WTC11 (cell line): ENCODE results near the gene ANGPTL4.

Experiments used
- CREB1 ChIP-seq: sonication (generic); formaldehyde crosslinking; IDR thresholded peaks from 2 replicates; pipeline ENCODE4 v1.8.0; 2023; ENCODE audit warnings: mild to moderate bottlenecking, missing genetic modification reagents
- CTCF ChIP-seq: fragments of 200-600 bp; IDR thresholded peaks from 2 replicates; pipeline ENCODE4 v1.8.0; 2022; ENCODE audit warnings: antibody characterized with exemption
- GABPB1 ChIP-seq: sonication (generic); formaldehyde crosslinking; IDR thresholded peaks from 2 replicates; pipeline ENCODE4 v1.8.1; 2023; ENCODE audit warnings: mild to moderate bottlenecking, missing genetic modification reagents
- TP53 ChIP-seq: sonication (generic); formaldehyde crosslinking; IDR thresholded peaks from 2 replicates; pipeline ENCODE4 v1.8.1; 2023; ENCODE audit warnings: mild to moderate bottlenecking, missing genetic modification reagents
- USF2 ChIP-seq: sonication (generic); formaldehyde crosslinking; IDR thresholded peaks from 2 replicates; pipeline ENCODE4 v1.8.1; 2023; ENCODE audit warnings: mild to moderate bottlenecking, missing genetic modification reagents, moderate library complexity
- ZNF219 ChIP-seq: sonication (generic); formaldehyde crosslinking; IDR thresholded peaks from 2 replicates; pipeline ENCODE4 v1.8.0; 2023; ENCODE audit warnings: missing genetic modification reagents, mild to moderate bottlenecking, borderline replicate concordance
- ZNF532 ChIP-seq: fragments of 250-450 bp; sonication (Bioruptor Pico); IDR thresholded peaks from 2 replicates; pipeline ENCODE4 v1.9.0; 2021; ENCODE audit warnings: mild to moderate bottlenecking, borderline replicate concordance
- ZSCAN18 ChIP-seq: fragments of 250-450 bp; sonication (Bioruptor Pico); IDR thresholded peaks from 2 replicates; pipeline ENCODE4 v2.1.2; 2022; ENCODE audit warnings: mild to moderate bottlenecking, moderate library complexity

- TF ChIP-seq USF2 (no peak), CTCF (no peak), TP53 (CRISPR knock-in tag) (no peak), GABPB1 (CRISPR knock-in tag) (no peak), CREB1 (CRISPR knock-in tag) (no peak), ZSCAN18 (CRISPR knock-in tag) (no peak), ZNF219 (CRISPR knock-in tag) (no peak), ZNF532 (CRISPR knock-in tag) (no peak)
Measured at GRCh38 chr19:8423817-8424223, 59.9 kb downstream of the ANGPTL4 start.
